K562 treated with DMSO at 1 percent for 48 hours (cell line): Measurements from ENCODE around the gene RELL2. TPM values are rescaled to one million over a fixed set of nuclear protein-coding genes. Genes with fewer than 3 reads are reported as not detected.

Experiments
- total RNA-seq: library from RNA; unstranded; fragments of 300-600 nt; gene quantifications from 2 replicates; pipeline ENCODE4 v1.2.3, GENCODE V29; 2022; ENCODE audit warnings: low replicate concordance; ENCODE audit errors: extremely low read depth

Gene RELL2, protein sequence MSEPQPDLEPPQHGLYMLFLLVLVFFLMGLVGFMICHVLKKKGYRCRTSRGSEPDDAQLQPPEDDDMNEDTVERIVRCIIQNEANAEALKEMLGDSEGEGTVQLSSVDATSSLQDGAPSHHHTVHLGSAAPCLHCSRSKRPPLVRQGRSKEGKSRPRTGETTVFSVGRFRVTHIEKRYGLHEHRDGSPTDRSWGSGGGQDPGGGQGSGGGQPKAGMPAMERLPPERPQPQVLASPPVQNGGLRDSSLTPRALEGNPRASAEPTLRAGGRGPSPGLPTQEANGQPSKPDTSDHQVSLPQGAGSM
- total RNA-seq: not detected in 2 replicates

DNA sequence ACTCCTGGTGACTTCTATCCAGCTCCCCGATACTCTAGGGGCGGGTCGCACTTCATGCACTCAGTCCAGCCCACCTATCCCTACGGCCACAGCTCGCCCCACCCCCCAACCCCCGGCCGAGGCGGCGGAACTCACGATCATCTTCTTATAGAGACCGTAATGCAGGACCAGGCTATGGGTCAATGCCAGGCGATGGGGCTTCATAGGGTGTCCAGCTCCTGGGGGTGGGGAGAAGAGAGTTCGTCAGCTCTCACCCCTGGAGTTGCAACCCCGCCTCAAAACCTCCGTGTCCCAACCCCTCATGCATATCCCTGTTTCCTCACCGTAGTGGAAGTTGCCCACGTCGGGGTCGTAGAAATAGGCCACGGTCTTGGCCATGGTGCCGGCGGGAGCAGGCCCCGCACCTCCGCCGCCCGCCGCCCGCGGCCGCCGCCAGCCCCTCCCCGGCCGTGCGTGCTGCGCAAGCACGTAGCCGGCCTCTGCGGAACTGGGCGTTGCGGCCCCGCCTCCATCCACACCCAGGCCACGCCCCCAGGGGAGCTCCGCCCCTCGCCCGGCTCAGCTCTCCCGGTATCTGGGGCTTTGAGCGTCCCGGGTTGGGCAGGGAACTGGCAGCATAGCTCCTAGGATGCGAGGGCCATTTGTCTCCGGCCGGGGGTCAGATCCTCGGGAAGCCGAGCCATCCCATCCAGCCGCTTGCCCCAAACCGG is at the start of gene RELL2, which contains the start of gene HDAC3:
TSS of gene RELL2 (plus strand) at position 585 of the 710 bp plus-strand sequence. CDS start 1,229 bp downstream, outside the sequence.
TSS of gene HDAC3 (minus strand) at position 437 of the 710 bp plus-strand sequence. CDS start at position 378, 59 bp downstream.

GRCh38 chr5:141618804-141619554 is 17.8 kb upstream of the RELL2 start, which contains the start of gene DIAPH1:
Gene DIAPH1, minus strand, starts transcription at chr5:141619000. Its CDS starts 86 bp downstream, at chr5:141618914.

GRCh38 chr5:141650851-141651727 is 14.3 kb downstream of the RELL2 start, which contains the start of gene FCHSD1:
Gene FCHSD1, minus strand, starts transcription at chr5:141651418. Its CDS starts 50 bp downstream, at chr5:141651368.

GRCh38 chr5:141681695-141682641 is 45.2 kb downstream of the RELL2 start, which contains the start of gene ARAP3:
Gene ARAP3, minus strand, starts transcription at chr5:141682230. Its CDS starts 1,744 bp downstream, at chr5:141680486.

Other genes with a start within 250 kb of the RELL2 start
- gene PCDHGB4, start 249.3 kb upstream of the RELL2 start, total RNA-seq: not detected in 2 replicates
- gene PCDHGA8, start 244.4 kb upstream of the RELL2 start, total RNA-seq: not detected in 2 replicates
- gene PCDHGB5, start 239.1 kb upstream of the RELL2 start, total RNA-seq: not detected in 2 replicates
- not detected in 2 replicates for gene PCDHGA9, start 234.2 kb upstream of the RELL2 start, total RNA-seq
- gene PCDHGB6, start 229.0 kb upstream of the RELL2 start, total RNA-seq: not detected in 2 replicates
- not detected in 2 replicates for gene PCDHGA10, start 224.0 kb upstream of the RELL2 start, total RNA-seq
- gene PCDHGB7, start 219.3 kb upstream of the RELL2 start, total RNA-seq: not detected in 2 replicates
- gene PCDHGA11, start 215.9 kb upstream of the RELL2 start, total RNA-seq: not detected in 2 replicates
- not detected in 2 replicates for gene PCDHGA12, start 206.5 kb upstream of the RELL2 start, total RNA-seq
- gene PCDHGC3, start 161.0 kb upstream of the RELL2 start, total RNA-seq: not detected in 2 replicates
- not detected in 2 replicates for gene PCDHGC4, start 152.0 kb upstream of the RELL2 start, total RNA-seq
- gene PCDHGC5, start 147.9 kb upstream of the RELL2 start, total RNA-seq: not detected in 2 replicates
- gene DIAPH1, start 18.0 kb upstream of the RELL2 start, total RNA-seq: 287 TPM in 1 of 2 replicates, not detected in the other
- not detected in 2 replicates for gene HDAC3, start 148 bp upstream of the RELL2 start, total RNA-seq
- not detected in 2 replicates for gene FCHSD1, start 14.4 kb downstream of the RELL2 start, total RNA-seq
- not detected in 2 replicates for gene ARAP3, start 45.2 kb downstream of the RELL2 start, total RNA-seq
- gene PCDH1, start 241.4 kb downstream of the RELL2 start, total RNA-seq: not detected in 2 replicates